ENCODE results near the gene AMBRA1.

DNA sequence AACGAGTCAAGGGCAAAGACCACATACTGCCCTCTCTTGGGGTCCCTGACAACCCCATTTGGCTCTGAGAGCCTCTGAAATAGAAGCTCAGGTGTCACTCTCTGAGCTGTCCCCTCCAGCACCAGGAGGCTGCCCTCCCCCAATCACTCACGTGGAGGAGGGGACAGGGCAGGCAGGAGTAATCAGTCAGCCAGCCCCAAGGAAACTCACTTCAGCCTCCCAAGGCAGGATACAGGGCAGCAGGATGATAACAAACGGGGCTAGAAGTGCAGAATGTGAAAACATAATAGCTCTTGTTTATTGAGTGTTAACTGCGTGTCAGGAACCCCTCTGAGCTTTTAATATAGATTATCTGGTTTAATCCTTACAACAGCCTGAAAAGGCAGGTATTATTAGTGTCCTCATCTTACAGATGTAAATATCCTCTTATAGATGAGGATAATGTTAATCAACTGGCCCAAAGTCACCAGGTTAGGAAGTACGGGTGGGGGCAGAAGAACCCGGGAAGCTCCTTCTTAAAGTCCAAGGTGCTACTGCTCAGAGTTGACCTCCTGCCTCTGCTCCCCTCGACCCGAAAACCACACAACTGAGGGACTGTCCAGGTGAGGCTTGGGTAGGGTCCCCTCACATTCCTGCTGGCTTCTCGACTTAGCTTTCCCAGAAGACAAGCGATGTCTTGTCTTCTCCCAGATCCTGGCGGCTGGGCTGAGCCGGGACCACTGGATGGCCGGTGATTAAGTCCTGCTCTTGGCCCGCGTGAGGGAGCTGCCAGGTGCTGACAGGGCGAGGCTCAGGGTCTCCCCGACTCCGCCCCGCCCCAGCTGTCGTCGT is 205.0 kb downstream of the AMBRA1 start:
- no peak for TF ChIP-seq RCOR1 (IDR thresholded peaks at IDR 0.05; ENCODE audit: low read length)
- TF ChIP-seq, protein P1, sequence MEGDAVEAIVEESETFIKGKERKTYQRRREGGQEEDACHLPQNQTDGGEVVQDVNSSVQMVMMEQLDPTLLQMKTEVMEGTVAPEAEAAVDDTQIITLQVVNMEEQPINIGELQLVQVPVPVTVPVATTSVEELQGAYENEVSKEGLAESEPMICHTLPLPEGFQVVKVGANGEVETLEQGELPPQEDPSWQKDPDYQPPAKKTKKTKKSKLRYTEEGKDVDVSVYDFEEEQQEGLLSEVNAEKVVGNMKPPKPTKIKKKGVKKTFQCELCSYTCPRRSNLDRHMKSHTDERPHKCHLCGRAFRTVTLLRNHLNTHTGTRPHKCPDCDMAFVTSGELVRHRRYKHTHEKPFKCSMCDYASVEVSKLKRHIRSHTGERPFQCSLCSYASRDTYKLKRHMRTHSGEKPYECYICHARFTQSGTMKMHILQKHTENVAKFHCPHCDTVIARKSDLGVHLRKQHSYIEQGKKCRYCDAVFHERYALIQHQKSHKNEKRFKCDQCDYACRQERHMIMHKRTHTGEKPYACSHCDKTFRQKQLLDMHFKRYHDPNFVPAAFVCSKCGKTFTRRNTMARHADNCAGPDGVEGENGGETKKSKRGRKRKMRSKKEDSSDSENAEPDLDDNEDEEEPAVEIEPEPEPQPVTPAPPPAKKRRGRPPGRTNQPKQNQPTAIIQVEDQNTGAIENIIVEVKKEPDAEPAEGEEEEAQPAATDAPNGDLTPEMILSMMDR (IDR thresholded peaks at IDR 0.05), result no peak
- no peak for TF ChIP-seq EZH2phosphoT487 (IDR thresholded peaks at IDR 0.05; ENCODE audit: borderline replicate concordance, low read depth)
- TF ChIP-seq JUND (IDR thresholded peaks at IDR 0.05), result no peak
- TF ChIP-seq FOXJ3 (CRISPR knock-in tag; IDR thresholded peaks at IDR 0.05), result no peak
- no peak for TF ChIP-seq EP300 (IDR thresholded peaks at IDR 0.05; ENCODE audit: borderline replicate concordance in 1 of 2, low read depth in 1 of 2, low read length in 1 of 2)
- TF ChIP-seq, protein P2, sequence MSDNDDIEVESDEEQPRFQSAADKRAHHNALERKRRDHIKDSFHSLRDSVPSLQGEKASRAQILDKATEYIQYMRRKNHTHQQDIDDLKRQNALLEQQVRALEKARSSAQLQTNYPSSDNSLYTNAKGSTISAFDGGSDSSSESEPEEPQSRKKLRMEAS (IDR thresholded peaks at IDR 0.05; ENCODE audit: low read depth), result no peak
- TF ChIP-seq MXI1 (IDR thresholded peaks at IDR 0.05; ENCODE audit: low read depth, low read length), result no peak
- no peak for TF ChIP-seq TEAD4 (IDR thresholded peaks at IDR 0.05; ENCODE audit: borderline replicate concordance, insufficient read depth)
- TF ChIP-seq USF2 (IDR thresholded peaks at IDR 0.05; ENCODE audit: borderline replicate concordance, low read depth, low read length), result no peak
